SU-DHL-6 (cell line): ENCODE data around the gene INF2.

Experiments
- H2AFZ ChIP-seq: fragments of 200-600 bp; sonication (generic); 2 replicates; pipeline ENCODE4 v1.6.1; 2014; ENCODE audit warnings: low read depth, mild to moderate bottlenecking, moderate library complexity, mixed read lengths, antibody characterized with exemption, low read length; ENCODE audit not compliant: severe bottlenecking
- H3F3A ChIP-seq: fragments of 200-600 bp; shearing (Covaris generic); 2 replicates; pipeline ENCODE4 v1.6.0; 2016; ENCODE audit warnings: antibody characterized with exemption, mild to moderate bottlenecking; ENCODE audit not compliant: insufficient read depth
- H3K27ac ChIP-seq: fragments of 200-600 bp; sonication (generic); 2 replicates; pipeline ENCODE4 v1.5.1; 2016; ENCODE audit warnings: low read depth, mild to moderate bottlenecking, low read length, moderate library complexity, mixed read lengths
- H3K27me3 ChIP-seq: fragments of 200-600 bp; sonication (generic), shearing (Covaris generic); 2 replicates; pipeline ENCODE4 v1.6.0; 2014; ENCODE audit warnings: mild to moderate bottlenecking, low read length
- H3K36me3 ChIP-seq: fragments of 200-600 bp; sonication (generic); 2 replicates; pipeline ENCODE4 v1.6.1; 2014; ENCODE audit warnings: mild to moderate bottlenecking, low read length, mixed read lengths
- H3K4me2 ChIP-seq: fragments of 300-600, 200-600 bp; shearing (Covaris generic), sonication (generic); 2 replicates; pipeline ENCODE4 v1.6.0; 2014; ENCODE audit warnings: low read length, low read depth, mild to moderate bottlenecking; ENCODE audit not compliant: poor library complexity, severe bottlenecking
- H3K4me3 ChIP-seq: fragments of 200-600 bp; sonication (generic); 2 replicates; pipeline ENCODE4 v1.5.1; 2014; ENCODE audit warnings: antibody characterized with exemption, low read length, mild to moderate bottlenecking, mixed read lengths; ENCODE audit not compliant: insufficient read depth, poor library complexity, severe bottlenecking
- H3K79me2 ChIP-seq: fragments of 200-600 bp; sonication (generic); 2 replicates; pipeline ENCODE4 v1.6.1; 2014; ENCODE audit warnings: mild to moderate bottlenecking, low read length, moderate library complexity; ENCODE audit not compliant: insufficient read depth
- H3K9ac ChIP-seq: fragments of 200-600 bp; sonication (generic); 2 replicates; pipeline ENCODE4 v1.7.0; 2014; ENCODE audit warnings: mild to moderate bottlenecking, low read length
- H3K9me2 ChIP-seq: fragments of 200-600 bp; sonication (generic); replicated peaks from 2 replicates; pipeline ENCODE4 v1.6.1; 2014; ENCODE audit warnings: low read length; ENCODE audit not compliant: insufficient read depth
- H3K9me3 ChIP-seq: fragments of 200-600 bp; sonication (generic); 2 replicates; pipeline ENCODE4 v1.6.1; 2014; ENCODE audit warnings: low read length, mixed read lengths; ENCODE audit not compliant: insufficient read depth
- H4K20me1 ChIP-seq: fragments of 200-600 bp; sonication (generic); 2 replicates; pipeline ENCODE4 v1.6.1; 2014; ENCODE audit warnings: low read depth, mild to moderate bottlenecking, antibody characterized with exemption, low read length, moderate library complexity, mixed read lengths
- EZH2phosphoT487 ChIP-seq: fragments of 200-600 bp; sonication (generic), shearing (Covaris generic); conservative IDR thresholded peaks from 2 replicates; pipeline ENCODE4 v1.6.1; 2018; ENCODE audit warnings: mild to moderate bottlenecking, antibody characterized with exemption, low read length, moderate library complexity, mixed read lengths
- TF ChIP-seq, protein P1 (sequence below): fragments of 200-600 bp; sonication (generic); IDR thresholded peaks from one replicate; pipeline ENCODE4 v1.5.1; 2017; ENCODE audit warnings: antibody characterized with exemption, mild to moderate bottlenecking, low read length, moderate library complexity; ENCODE audit not compliant: insufficient read depth, poor library complexity, severe bottlenecking

INF2 gene

GRCh38 chr14:104732931-104733681 lies 43.7 kb downstream of the INF2 start:
- Histone ChIP-seq H4K20me1 (no peaks in the 10 kb centered on the region), H3K4me2 (no peak overlapping the region), H3K9me2 (no peaks in the 10 kb centered on the region), H3K9ac (no peak overlapping the region), H3K9me3 (no peaks in the 10 kb centered on the region), H3F3A (no peaks in the 10 kb centered on the region), H3K4me3 (no peak overlapping the region), H3K27me3 (no peaks in the 10 kb centered on the region), H3K79me2 (no peaks in the 10 kb centered on the region), H3K36me3 (no peaks in the 10 kb centered on the region), H3K27ac (no peak overlapping the region), H2AFZ (no peak overlapping the region)
- TF ChIP-seq, protein P1, sequence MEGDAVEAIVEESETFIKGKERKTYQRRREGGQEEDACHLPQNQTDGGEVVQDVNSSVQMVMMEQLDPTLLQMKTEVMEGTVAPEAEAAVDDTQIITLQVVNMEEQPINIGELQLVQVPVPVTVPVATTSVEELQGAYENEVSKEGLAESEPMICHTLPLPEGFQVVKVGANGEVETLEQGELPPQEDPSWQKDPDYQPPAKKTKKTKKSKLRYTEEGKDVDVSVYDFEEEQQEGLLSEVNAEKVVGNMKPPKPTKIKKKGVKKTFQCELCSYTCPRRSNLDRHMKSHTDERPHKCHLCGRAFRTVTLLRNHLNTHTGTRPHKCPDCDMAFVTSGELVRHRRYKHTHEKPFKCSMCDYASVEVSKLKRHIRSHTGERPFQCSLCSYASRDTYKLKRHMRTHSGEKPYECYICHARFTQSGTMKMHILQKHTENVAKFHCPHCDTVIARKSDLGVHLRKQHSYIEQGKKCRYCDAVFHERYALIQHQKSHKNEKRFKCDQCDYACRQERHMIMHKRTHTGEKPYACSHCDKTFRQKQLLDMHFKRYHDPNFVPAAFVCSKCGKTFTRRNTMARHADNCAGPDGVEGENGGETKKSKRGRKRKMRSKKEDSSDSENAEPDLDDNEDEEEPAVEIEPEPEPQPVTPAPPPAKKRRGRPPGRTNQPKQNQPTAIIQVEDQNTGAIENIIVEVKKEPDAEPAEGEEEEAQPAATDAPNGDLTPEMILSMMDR: no peak
- no peak for TF ChIP-seq EZH2phosphoT487

GRCh38 chr14:104734051-104734587 lies 44.7 kb downstream of the INF2 start:
- H3K27me3 ChIP-seq: no peaks in the 10 kb centered on the region
- H3K9me3 ChIP-seq: no peaks in the 10 kb centered on the region
- no peak overlapping the region for H3K9ac ChIP-seq
- H3K9me2 ChIP-seq: no peaks in the 10 kb centered on the region
- no peak overlapping the region for H3K4me3 ChIP-seq
- H3K36me3 ChIP-seq: no peaks in the 10 kb centered on the region
- H3K4me2 ChIP-seq: no peak overlapping the region
- H3K79me2 ChIP-seq: no peaks in the 10 kb centered on the region
- no peaks in the 10 kb centered on the region for H4K20me1 ChIP-seq
- TF ChIP-seq, protein P1: no peak
- TF ChIP-seq EZH2phosphoT487: no peak
- H3F3A ChIP-seq: no peaks in the 10 kb centered on the region
- no peak overlapping the region for H2AFZ ChIP-seq
- no peak overlapping the region for H3K27ac ChIP-seq

DNA sequence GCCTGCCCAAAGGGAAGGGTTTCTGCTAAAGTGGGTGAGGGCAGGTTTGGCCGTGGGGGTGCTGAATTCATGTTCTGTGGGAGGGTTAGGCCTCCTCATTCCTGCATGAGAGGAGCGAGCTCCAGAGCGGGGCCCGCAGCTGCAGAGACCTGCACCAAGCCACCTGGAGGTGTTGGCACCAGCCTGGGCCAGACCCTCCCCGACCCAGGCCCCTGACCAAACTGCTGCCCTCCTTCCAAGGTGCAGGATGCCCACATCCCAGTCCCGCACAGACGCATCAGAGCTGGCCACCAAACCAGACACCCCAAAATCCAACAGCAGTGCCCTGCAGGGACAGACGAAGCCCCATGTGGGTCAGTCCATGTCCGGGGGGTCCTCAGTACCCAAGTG lies 45.2 kb downstream of the INF2 start:
- Histone ChIP-seq H3K79me2 (no peaks in the 10 kb centered on the region), H3K4me2 (no peak overlapping the region), H3K9me3 (no peaks in the 10 kb centered on the region), H3K27me3 (no peaks in the 10 kb centered on the region), H4K20me1 (no peaks in the 10 kb centered on the region), H3K4me3 (no peak overlapping the region), H3K27ac (no peak overlapping the region), H3F3A (no peaks in the 10 kb centered on the region), H3K36me3 (no peaks in the 10 kb centered on the region), H3K9me2 (no peaks in the 10 kb centered on the region), H2AFZ (no peak overlapping the region), H3K9ac (no peak overlapping the region)
- TF ChIP-seq, protein P1: no peak
- no peak for TF ChIP-seq EZH2phosphoT487
